HepG2 (cell line): ENCODE results near the gene KMT2E. TPM values are rescaled to one million over a fixed set of nuclear protein-coding genes. Genes with fewer than 3 reads are reported as not detected.

Experiments
- AGO2 ChIP-seq: fragments of 200-400 bp; formaldehyde crosslinking; optimal IDR thresholded peaks from 2 replicates; pipeline ENCODE3; 2017; ENCODE audit warnings: mild to moderate bottlenecking, low read depth, low read length, moderate library complexity
- ATM ChIP-seq: fragments of 450-650 bp; IDR thresholded peaks from 2 replicates; pipeline ENCODE4 v1.7.1; 2017; ENCODE audit warnings: mild to moderate bottlenecking, borderline replicate concordance
- BATF2 ChIP-seq: sonication (generic); formaldehyde crosslinking; IDR thresholded peaks from 2 replicates; pipeline ENCODE4 v1.8.0; 2022; ENCODE audit warnings: mild to moderate bottlenecking, missing genetic modification reagents, moderate library complexity
- EP300 ChIP-seq, 3 experiments: sonication (generic) in 1 of 3; formaldehyde crosslinking in 1 of 3; IDR thresholded peaks; 2 replicates each; pipeline versions ENCODE4 v1.5.1 to v1.6.1; 2011 to 2020; ENCODE audit warnings: low read depth in 2 of 3, low read length in 2 of 3, borderline replicate concordance in 1 of 3, improper control_type of control experiment in 1 of 3, mild to moderate bottlenecking in 1 of 3, missing genetic modification reagents in 1 of 3, moderate library complexity in 1 of 3
- FOXK1 ChIP-seq: sonication (generic); formaldehyde crosslinking; IDR thresholded peaks from 2 replicates; pipeline ENCODE4 v1.4.0; 2020; ENCODE audit warnings: low read depth, missing genetic modification reagents, borderline replicate concordance
- HNF1A ChIP-seq, 2 experiments: sonication (generic) in 1 of 2; formaldehyde crosslinking in 1 of 2; IDR thresholded peaks; 2 replicates each; pipeline versions ENCODE4 v1.4.0 to v1.6.1; 2016 to 2020; ENCODE audit warnings: borderline replicate concordance in 1 of 2, low read depth in 1 of 2, mild to moderate bottlenecking in 1 of 2, missing genetic modification reagents in 1 of 2
- IRF2 ChIP-seq: IDR thresholded peaks from 2 replicates; pipeline ENCODE4 v1.6.1; 2018; ENCODE audit warnings: missing genetic modification reagents, missing compliant biosample characterization
- MBNL3 ChIP-seq: fragments of 250-450 bp; sonication (Bioruptor Pico); conservative IDR thresholded peaks from 2 replicates; pipeline ENCODE4 v1.8.0; 2022; ENCODE audit warnings: mild to moderate bottlenecking, inconsistent platforms
- MIXL1 ChIP-seq: IDR thresholded peaks from 2 replicates; pipeline ENCODE4 v1.6.1; 2016
- PATZ1 ChIP-seq: sonication (generic); formaldehyde crosslinking; IDR thresholded peaks from 2 replicates; pipeline ENCODE4 v1.4.0; 2020; ENCODE audit warnings: missing genetic modification reagents
- REPIN1 ChIP-seq: sonication (generic); formaldehyde crosslinking; IDR thresholded peaks from 2 replicates; pipeline ENCODE4 v1.8.0; 2022; ENCODE audit warnings: missing genetic modification reagents, low read depth, mild to moderate bottlenecking, borderline replicate concordance
- SCMH1 ChIP-seq: sonication (generic); formaldehyde crosslinking; IDR thresholded peaks from 2 replicates; pipeline ENCODE4 v1.9.0; 2021; ENCODE audit warnings: missing genetic modification reagents, mild to moderate bottlenecking, borderline replicate concordance
- SIN3B ChIP-seq: fragments of 150-350 bp; IDR thresholded peaks from 2 replicates; pipeline ENCODE4 v1.6.1; 2014; ENCODE audit warnings: low read length
- SP2 ChIP-seq: sonication (generic); formaldehyde crosslinking; IDR thresholded peaks from 2 replicates; pipeline ENCODE4 v1.5.1; 2020; ENCODE audit warnings: mild to moderate bottlenecking, missing genetic modification reagents
- TRIM22 ChIP-seq: fragments of 450-650 bp; IDR thresholded peaks from 2 replicates; pipeline ENCODE4 v1.6.1; 2017
- ZNF230 ChIP-seq: sonication (generic); formaldehyde crosslinking; IDR thresholded peaks from 2 replicates; pipeline ENCODE4 v1.4.0; 2020; ENCODE audit warnings: mild to moderate bottlenecking, missing genetic modification reagents
- ZNF30 ChIP-seq: sonication (generic); formaldehyde crosslinking; IDR thresholded peaks from 2 replicates; pipeline ENCODE4 v1.5.0; 2020; ENCODE audit warnings: mild to moderate bottlenecking, missing genetic modification reagents
- ZNF362 ChIP-seq: sonication (generic); formaldehyde crosslinking; IDR thresholded peaks from 2 replicates; pipeline ENCODE4 v1.4.0; 2020; ENCODE audit warnings: missing genetic modification reagents, mild to moderate bottlenecking, borderline replicate concordance
- ZNF383 ChIP-seq: sonication (generic); formaldehyde crosslinking; IDR thresholded peaks from 2 replicates; pipeline ENCODE4 v1.4.0; 2020; ENCODE audit warnings: missing genetic modification reagents, mild to moderate bottlenecking, borderline replicate concordance
- polyA plus RNA-seq, 8 experiments: library from polyadenylated mRNA; depleted of rRNA in 3 of 8; stranded (reverse) in 7 of 8; unstranded in 1 of 8; fragments of >200 nt; fragmentation: Illumina TruSeq in 4 of 8; extraction: Trizol in 4 of 8; gene quantifications; 2 replicates each; pipeline versions ENCODE4 v1.2.1 to v1.2.3, GENCODE V29; 2011 to 2016; ENCODE audit warnings: low read depth in 4 of 8, missing spikeins in 1 of 8, mixed read lengths in 1 of 8; ENCODE audit not compliant: insufficient read depth in 1 of 8
- total RNA-seq, 5 experiments: library from RNA; depleted of rRNA; stranded (reverse); fragments of >200 nt; fragmentation: Illumina TruSeq; extraction: Trizol; gene quantifications; 2 replicates each; pipeline ENCODE4 v1.2.3, GENCODE V29; 2016; ENCODE audit warnings: low read depth in 1 of 5

KMT2E gene
- total and polyA plus RNA-seq, 2 of the 13 experiments (the other 11 are each of a cell fraction or from before 2014, with no cell fraction given), result 6.3 to 24.4 TPM

- TF ChIP-seq TRIM22 (no peak), REPIN1 (CRISPR knock-in tag) (no peak), SIN3B (no peak), MBNL3 (CRISPR knock-in tag) (no peak), FOXK1 (CRISPR knock-in tag) (peak; percentile 7), AGO2 (peak; percentile 68), SCMH1 (no peak), ATM (no peak), ZNF383 (CRISPR knock-in tag) (0 out of 2 replicates have a peak, but pooled peaks have one; percentile 74), ZNF30 (CRISPR knock-in tag) (0 out of 2 replicates have a peak, but pooled peaks have one; percentile 31), BATF2 (no peak), HNF1A (IDR thresholded peaks at IDR 0.05; ENCODE audit: low read depth) (no peak), HNF1A (CRISPR knock-in tag; IDR thresholded peaks at IDR 0.05; ENCODE audit: borderline replicate concordance) (0 out of 2 replicates have a peak, but pooled peaks have one; percentile 12), SP2 (CRISPR knock-in tag) (no peak), MIXL1 (no peak), ZNF362 (0 out of 2 replicates have a peak, but pooled peaks have one; percentile 40), PATZ1 (CRISPR knock-in tag) (peak; percentile 16; the same call in 1 of the 2 replicates), IRF2 (no peak; the same call in 1 of the 2 replicates), ZNF230 (CRISPR knock-in tag) (peak; percentile 29), EP300 (IDR thresholded peaks at IDR 0.05; ENCODE audit: low read depth in 2 of 2, low read length in 2 of 2) (0 out of 4 replicates have a peak, but pooled peaks of 1 of the 2 experiments have one; percentile 8), EP300 (CRISPR knock-in tag; IDR thresholded peaks at IDR 0.05; ENCODE audit: borderline replicate concordance) (no peak)
Measured at GRCh38 chr7:105013221-105013815, 687 bp upstream of the KMT2E start (continued).
